ENCODE measurements around the gene INO80D. TPM values are rescaled to one million over a fixed set of nuclear protein-coding genes. Genes with fewer than 3 reads are reported as not detected.
A peak's percentile ranks its signal among the peaks of the same experiment; 100 is the strongest.
"Not testable (repeated sequence)": the region's sequence is repeated elsewhere in the genome, so short reads cannot be mapped to it uniquely, and the experiment has no call there.

Gene INO80D
- total and polyA plus RNA-seq, 11 donors, result 2.9 to 21.7 (median 14.7) TPM

DNA sequence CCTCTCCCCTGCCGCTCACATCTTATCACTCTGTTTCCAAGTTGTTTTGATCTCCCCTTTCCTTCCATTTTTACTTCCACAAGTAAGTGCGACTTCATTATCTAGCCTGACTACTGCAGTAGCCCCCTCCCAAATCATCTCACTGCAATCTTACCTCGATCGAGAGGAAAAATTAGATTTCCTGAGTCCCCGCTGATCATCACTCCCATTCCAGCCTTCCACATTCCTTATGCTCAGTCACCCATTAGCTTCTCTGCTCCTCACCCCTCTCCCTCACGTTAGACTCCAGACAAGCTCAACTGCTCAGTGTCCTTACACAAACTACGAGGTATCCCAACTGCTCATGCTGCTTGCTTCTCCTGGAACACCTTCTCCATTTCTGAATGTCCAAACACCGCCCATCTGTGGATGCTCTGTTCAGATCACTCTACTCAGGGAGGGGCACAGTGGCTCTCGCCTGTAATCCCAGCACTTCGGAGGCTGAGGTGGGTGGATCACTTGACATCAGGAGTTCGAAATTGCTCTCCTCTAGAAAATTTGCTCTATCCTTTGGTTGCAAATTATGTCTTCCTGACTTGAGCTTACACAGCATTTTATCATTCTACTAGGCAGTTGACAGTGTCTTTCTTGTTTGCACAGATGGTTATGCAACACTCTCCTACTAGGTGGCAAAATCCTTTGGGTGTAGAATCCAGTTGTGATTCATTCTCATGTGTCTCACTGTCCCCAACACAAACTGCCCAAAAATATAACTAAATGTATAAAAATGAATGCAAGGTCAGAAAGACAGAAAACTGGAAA, 96.5 kb downstream of the INO80D start:
- DNase-seq, result no peak
- WGBS, 4 donors, result 86 to 90% (median 86%) methylated on average over 11 of the region's 11 CpGs
- H3K4me1 ChIP-seq, result no peaks in the 10 kb centered on the region
- TF ChIP-seq POLR2A (IDR thresholded peaks at IDR 0.05), result no peak
- no peak for TF ChIP-seq CTCF (IDR thresholded peaks at IDR 0.05)
- H3K9me3 ChIP-seq, result no peaks in the 10 kb centered on the region
- no peaks in the 10 kb centered on the region for H3K27me3 ChIP-seq
- H3K4me3 ChIP-seq, result no peak overlapping the region
- ATAC-seq, result peak in 1 of 4 donors; percentile 31
- H3K36me3 ChIP-seq, result peaks cover 0 to 48% (median 10%) of the 10 kb centered on the region in 9 donors
- no peak overlapping the region for H3K27ac ChIP-seq
- intact Hi-C loops (cut with DNase I), result no loop called here

GRCh38 chr2:205988681-205989080, 97.3 kb downstream of the INO80D start:
- H3K4me1 ChIP-seq; H3K27ac ChIP-seq; DNase-seq; ATAC-seq; H3K27me3 ChIP-seq; intact Hi-C loops (cut with DNase I); H3K9me3 ChIP-seq; H3K4me3 ChIP-seq: not testable (repeated sequence)
- peaks cover 0 to 40% (median 10%) of the 10 kb centered on the region in 9 donors for H3K36me3 ChIP-seq
- WGBS, 4 donors, result 92 to 100% (median 93%) methylated on average over 1 of the region's 1 CpG

GRCh38 chr2:205988274-205988673, 97.7 kb downstream of the INO80D start:
- Histone ChIP-seq H3K4me1 (no peaks in the 10 kb centered on the region), H3K27ac (no peak overlapping the region), H3K27me3 (no peaks in the 10 kb centered on the region), H3K36me3 (peaks cover 0 to 36% (median 10%) of the 10 kb centered on the region in 9 donors), H3K9me3 (no peaks in the 10 kb centered on the region), H3K4me3 (no peak overlapping the region)
- WGBS, 4 donors, result 82 to 96% (median 93%) methylated on average over 6 of the region's 6 CpGs
- DNase-seq (no peak), ATAC-seq (no peak)
- intact Hi-C loops (cut with DNase I), result no loop called here
- TF ChIP-seq CTCF (IDR thresholded peaks at IDR 0.05) (no peak), POLR2A (IDR thresholded peaks at IDR 0.05) (no peak)

GRCh38 chr2:205986334-205986733, 99.6 kb downstream of the INO80D start:
- H3K27ac ChIP-seq; ATAC-seq; DNase-seq; intact Hi-C loops (cut with DNase I); H3K4me1 ChIP-seq; H3K9me3 ChIP-seq; H3K4me3 ChIP-seq; H3K27me3 ChIP-seq: not testable (repeated sequence)
- 93 to 97% (median 95%) methylated on average over 9 of the region's 9 CpGs for WGBS, 4 donors
- peaks cover 0 to 19% (median 2%) of the 10 kb centered on the region in 9 donors for H3K36me3 ChIP-seq

DNA sequence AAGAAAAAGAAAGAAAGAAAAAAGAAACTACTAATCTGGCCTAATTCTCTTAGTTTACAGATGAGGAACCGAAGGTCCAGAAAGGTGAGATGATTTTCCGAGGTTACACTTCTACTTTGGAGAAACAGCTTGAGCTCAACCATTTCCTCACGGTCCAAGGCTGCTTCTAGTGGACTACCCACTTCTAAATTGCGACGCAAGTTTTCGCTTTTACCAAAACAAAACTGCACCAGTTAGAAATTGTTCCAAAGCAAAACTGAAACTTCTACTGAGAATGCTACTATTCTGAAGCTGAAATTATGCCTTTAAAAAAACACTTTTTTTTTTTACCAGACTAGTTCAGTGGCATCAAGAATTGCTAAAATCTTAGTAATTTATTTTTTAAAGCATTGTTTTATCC, 101.6 kb downstream of the INO80D start:
- no peaks in the 10 kb centered on the region for H3K9me3 ChIP-seq
- ATAC-seq (no peak), DNase-seq (no peak)
- WGBS, 4 donors, result 90 to 96% (median 94%) methylated on average over 6 of the region's 6 CpGs
- H3K27ac ChIP-seq, result no peak overlapping the region
- no peaks in the 10 kb centered on the region for H3K4me1 ChIP-seq
- intact Hi-C loops (cut with DNase I), result no loop called here
- no peaks in the 10 kb centered on the region for H3K36me3 ChIP-seq
- no peaks in the 10 kb centered on the region for H3K27me3 ChIP-seq
- no peak overlapping the region for H3K4me3 ChIP-seq
- TF ChIP-seq CTCF (IDR thresholded peaks at IDR 0.05), result no peak
- no peak for TF ChIP-seq POLR2A (IDR thresholded peaks at IDR 0.05)

All from heart left ventricle (tissue), 16 donors.